Astrocyte of the hippocampus (primary cell): ENCODE measurements around the gene FBXO31.

Experiments
- DNase-seq: peaks from one replicate; pipeline ENCODE4 v3.0.0; 2011; ENCODE audit warnings: low read depth, low spot score

The FBXO31 gene

GRCh38 chr16:87288753-87289362, 94.7 kb downstream of the FBXO31 start:
- DNase-seq, result no peak

GRCh38 chr16:87286839-87287626, 96.5 kb downstream of the FBXO31 start:
- no peak for DNase-seq

- no peak for DNase-seq
These were observed 99.4 kb downstream of the FBXO31 start for GRCh38 chr16:87284183-87284582.

GRCh38 chr16:87279094-87279658, 104.4 kb downstream of the FBXO31 start:
- DNase-seq, result no peak

- peak; percentile 93 for DNase-seq
These were observed 105.1 kb downstream of the FBXO31 start for GRCh38 chr16:87278191-87279093.
